ENCODE data around the gene C17orf107. TPM values are rescaled to one million over a fixed set of nuclear protein-coding genes. Genes with fewer than 3 reads are reported as not detected.
"Not testable (repeated sequence)": the region's sequence is repeated elsewhere in the genome, so short reads cannot be mapped to it uniquely, and the experiment has no call there.

C17orf107 gene
- total and polyA plus RNA-seq, 4 donors, result 0.19 to 5.9 (median 1.7) TPM

DNA sequence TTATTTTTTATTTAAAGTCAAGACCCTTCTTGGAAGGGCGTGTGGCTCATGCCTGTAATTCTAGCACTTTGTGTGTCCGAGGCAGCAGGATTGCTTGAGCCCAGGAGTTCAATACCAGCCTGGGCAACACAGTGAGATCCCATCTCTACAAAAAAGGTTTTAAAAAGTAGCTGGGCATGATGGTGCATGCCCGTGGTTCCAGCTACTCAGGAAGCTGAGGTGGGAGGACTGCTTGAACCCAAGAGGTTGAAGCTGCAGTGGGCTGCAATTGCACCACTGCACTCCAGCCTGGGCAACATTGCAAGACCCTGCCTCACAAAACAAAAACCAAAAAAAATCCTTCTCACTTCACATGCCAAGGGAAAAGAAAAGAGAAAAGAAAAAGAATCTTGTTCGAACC, 36.6 kb upstream of the C17orf107 start:
- Histone ChIP-seq H3K9ac (ENCODE audit: low read depth in 1 of 2, low read length in 2 of 2) (no peak overlapping the region), H3K4me1 (ENCODE audit: control insufficient read depth in 4 of 4, insufficient read depth in 4 of 4, low read length in 3 of 4) (no peaks in the 10 kb centered on the region), H3K36me3 (ENCODE audit: control insufficient read depth in 4 of 4, insufficient read depth in 3 of 4, low read depth in 1 of 4, low read length in 3 of 4) (peaks cover 0 to 3% (median under 1%) of the 10 kb centered on the region in 4 donors), H3K9me3 (ENCODE audit: control insufficient read depth in 4 of 4, low read length in 3 of 4) (no peaks in the 10 kb centered on the region), H3K4me3 (ENCODE audit: low read depth in 1 of 3, low read length in 3 of 3) (no peak overlapping the region), H3K27me3 (ENCODE audit: control insufficient read depth in 4 of 4, insufficient read depth in 4 of 4, low read length in 3 of 4) (no peaks in the 10 kb centered on the region), H3K27ac (ENCODE audit: low read depth in 1 of 2, low read length in 2 of 2) (no peak overlapping the region)
- DNase-seq (ENCODE audit: low spot score), result no peak
- WGBS, result 97% methylated on average over 4 of the region's 4 CpGs
- TF ChIP-seq RAD21 (IDR thresholded peaks at IDR 0.05) (no peak), HNF4A (conservative IDR thresholded peaks at IDR 0.05) (no peak), RXRA (IDR thresholded peaks at IDR 0.05) (no peak)

DNA sequence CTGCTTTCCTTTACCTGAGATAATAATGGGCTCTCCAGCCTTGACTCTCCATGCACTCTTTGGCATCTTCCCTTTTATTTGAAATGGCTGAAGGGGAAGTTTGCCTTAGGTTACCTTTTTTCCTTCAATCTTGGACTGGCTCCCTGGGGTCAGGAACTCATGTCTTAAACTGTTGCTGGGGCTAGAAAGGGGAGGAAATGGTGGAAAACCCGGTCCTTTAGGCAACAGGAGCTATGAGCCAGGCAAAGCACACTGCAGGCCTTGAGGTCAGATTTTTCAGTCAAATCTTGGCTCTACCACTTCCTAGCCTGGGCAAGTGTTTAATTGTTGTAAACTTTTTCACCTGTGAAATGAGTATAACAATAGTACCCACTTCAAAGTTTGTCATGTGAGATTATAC, 36.0 kb upstream of the C17orf107 start:
- Histone ChIP-seq H3K9ac (ENCODE audit: low read depth in 1 of 2, low read length in 2 of 2) (no peak overlapping the region), H3K27me3 (ENCODE audit: control insufficient read depth in 4 of 4, insufficient read depth in 4 of 4, low read length in 3 of 4) (no peaks in the 10 kb centered on the region), H3K9me3 (ENCODE audit: control insufficient read depth in 4 of 4, low read length in 3 of 4) (no peaks in the 10 kb centered on the region), H3K4me3 (ENCODE audit: low read depth in 1 of 3, low read length in 3 of 3) (no peak overlapping the region), H3K36me3 (ENCODE audit: control insufficient read depth in 4 of 4, insufficient read depth in 3 of 4, low read depth in 1 of 4, low read length in 3 of 4) (peaks cover 0 to 3% (median under 1%) of the 10 kb centered on the region in 4 donors), H3K4me1 (ENCODE audit: control insufficient read depth in 4 of 4, insufficient read depth in 4 of 4, low read length in 3 of 4) (no peaks in the 10 kb centered on the region), H3K27ac (ENCODE audit: low read depth in 1 of 2, low read length in 2 of 2) (no peak overlapping the region)
- no peak for DNase-seq (ENCODE audit: low spot score)
- TF ChIP-seq HNF4A (conservative IDR thresholded peaks at IDR 0.05) (no peak), NR2F2 (IDR thresholded peaks at IDR 0.05) (no peak)
- TF ChIP-seq, protein P1, sequence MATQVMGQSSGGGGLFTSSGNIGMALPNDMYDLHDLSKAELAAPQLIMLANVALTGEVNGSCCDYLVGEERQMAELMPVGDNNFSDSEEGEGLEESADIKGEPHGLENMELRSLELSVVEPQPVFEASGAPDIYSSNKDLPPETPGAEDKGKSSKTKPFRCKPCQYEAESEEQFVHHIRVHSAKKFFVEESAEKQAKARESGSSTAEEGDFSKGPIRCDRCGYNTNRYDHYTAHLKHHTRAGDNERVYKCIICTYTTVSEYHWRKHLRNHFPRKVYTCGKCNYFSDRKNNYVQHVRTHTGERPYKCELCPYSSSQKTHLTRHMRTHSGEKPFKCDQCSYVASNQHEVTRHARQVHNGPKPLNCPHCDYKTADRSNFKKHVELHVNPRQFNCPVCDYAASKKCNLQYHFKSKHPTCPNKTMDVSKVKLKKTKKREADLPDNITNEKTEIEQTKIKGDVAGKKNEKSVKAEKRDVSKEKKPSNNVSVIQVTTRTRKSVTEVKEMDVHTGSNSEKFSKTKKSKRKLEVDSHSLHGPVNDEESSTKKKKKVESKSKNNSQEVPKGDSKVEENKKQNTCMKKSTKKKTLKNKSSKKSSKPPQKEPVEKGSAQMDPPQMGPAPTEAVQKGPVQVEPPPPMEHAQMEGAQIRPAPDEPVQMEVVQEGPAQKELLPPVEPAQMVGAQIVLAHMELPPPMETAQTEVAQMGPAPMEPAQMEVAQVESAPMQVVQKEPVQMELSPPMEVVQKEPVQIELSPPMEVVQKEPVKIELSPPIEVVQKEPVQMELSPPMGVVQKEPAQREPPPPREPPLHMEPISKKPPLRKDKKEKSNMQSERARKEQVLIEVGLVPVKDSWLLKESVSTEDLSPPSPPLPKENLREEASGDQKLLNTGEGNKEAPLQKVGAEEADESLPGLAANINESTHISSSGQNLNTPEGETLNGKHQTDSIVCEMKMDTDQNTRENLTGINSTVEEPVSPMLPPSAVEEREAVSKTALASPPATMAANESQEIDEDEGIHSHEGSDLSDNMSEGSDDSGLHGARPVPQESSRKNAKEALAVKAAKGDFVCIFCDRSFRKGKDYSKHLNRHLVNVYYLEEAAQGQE (IDR thresholded peaks at IDR 0.05), result no peak
- WGBS, result 82% methylated on average over 1 of the region's 1 CpG

GRCh38 chr17:4867535-4867934, 31.8 kb upstream of the C17orf107 start:
- DNase-seq (ENCODE audit: low spot score); H3K9ac ChIP-seq (ENCODE audit: low read depth in 1 of 2, low read length in 2 of 2); H3K4me3 ChIP-seq (ENCODE audit: low read depth in 1 of 3, low read length in 3 of 3); H3K27ac ChIP-seq (ENCODE audit: low read depth in 1 of 2, low read length in 2 of 2); H3K9me3 ChIP-seq (ENCODE audit: control insufficient read depth in 4 of 4, low read length in 3 of 4); H3K36me3 ChIP-seq (ENCODE audit: control insufficient read depth in 4 of 4, insufficient read depth in 3 of 4, low read depth in 1 of 4, low read length in 3 of 4); H3K27me3 ChIP-seq (ENCODE audit: control insufficient read depth in 4 of 4, insufficient read depth in 4 of 4, low read length in 3 of 4); H3K4me1 ChIP-seq (ENCODE audit: control insufficient read depth in 4 of 4, insufficient read depth in 4 of 4, low read length in 3 of 4): not testable (repeated sequence)
- 92% methylated on average over 5 of the region's 5 CpGs for WGBS

- H3K27me3 ChIP-seq (ENCODE audit: control insufficient read depth in 4 of 4, insufficient read depth in 4 of 4, low read length in 3 of 4); H3K36me3 ChIP-seq (ENCODE audit: control insufficient read depth in 4 of 4, insufficient read depth in 3 of 4, low read depth in 1 of 4, low read length in 3 of 4); H3K9ac ChIP-seq (ENCODE audit: low read depth in 1 of 2, low read length in 2 of 2); H3K4me1 ChIP-seq (ENCODE audit: control insufficient read depth in 4 of 4, insufficient read depth in 4 of 4, low read length in 3 of 4); H3K9me3 ChIP-seq (ENCODE audit: control insufficient read depth in 4 of 4, low read length in 3 of 4); H3K27ac ChIP-seq (ENCODE audit: low read depth in 1 of 2, low read length in 2 of 2); H3K4me3 ChIP-seq (ENCODE audit: low read depth in 1 of 3, low read length in 3 of 3); DNase-seq (ENCODE audit: low spot score): not testable (repeated sequence)
- WGBS, result 96% methylated on average over 22 of the region's 22 CpGs
Measured at GRCh38 chr17:4869058-4869998, 30.0 kb upstream of the C17orf107 start.
